ENCODE data around the gene HLA-DMB. TPM values are rescaled to one million over a fixed set of nuclear protein-coding genes. Genes with fewer than 3 reads are reported as not detected.

Gene HLA-DMB
- total RNA-seq, 1 donor from 2014 or later, result 12.3 TPM

GRCh38 chr6:32931211-32931610 is 9.6 kb downstream of the HLA-DMB start:
- DNase-seq (ENCODE audit: low spot score), result no peak

GRCh38 chr6:32922083-32922482 is 18.7 kb downstream of the HLA-DMB start:
- no peak for DNase-seq (ENCODE audit: low spot score)

- DNase-seq (ENCODE audit: low spot score), result no peak
Measured at GRCh38 chr6:32920715-32921114, 20.1 kb downstream of the HLA-DMB start.

- no peak for DNase-seq (ENCODE audit: low spot score)
Measured at GRCh38 chr6:32912951-32913350, 27.9 kb downstream of the HLA-DMB start.

GRCh38 chr6:32908897-32909296 is 31.9 kb downstream of the HLA-DMB start:
- no peak for DNase-seq (ENCODE audit: low spot score)

- DNase-seq (ENCODE audit: low spot score), result no peak
Measured at GRCh38 chr6:32906539-32906938, 34.3 kb downstream of the HLA-DMB start.

GRCh38 chr6:32905078-32905477 is 35.8 kb downstream of the HLA-DMB start:
- no peak for DNase-seq (ENCODE audit: low spot score)

GRCh38 chr6:32903952-32904351 is 36.9 kb downstream of the HLA-DMB start:
- no peak for DNase-seq (ENCODE audit: low spot score)

GRCh38 chr6:32895006-32895345 is 45.9 kb downstream of the HLA-DMB start:
- no peak for DNase-seq (ENCODE audit: low spot score)

GRCh38 chr6:32894085-32895005 is 46.5 kb downstream of the HLA-DMB start:
- peak; percentile 99 for DNase-seq (ENCODE audit: low spot score)

- no peak for DNase-seq (ENCODE audit: low spot score)
Measured at GRCh38 chr6:32890831-32891230, 50.0 kb downstream of the HLA-DMB start.

- no peak for DNase-seq (ENCODE audit: low spot score)
Measured at GRCh38 chr6:32889533-32889932, 51.3 kb downstream of the HLA-DMB start.

GRCh38 chr6:32888576-32888975 is 52.3 kb downstream of the HLA-DMB start:
- no peak for DNase-seq (ENCODE audit: low spot score)

- DNase-seq (ENCODE audit: low spot score), result no peak
Measured at GRCh38 chr6:32887616-32888015, 53.2 kb downstream of the HLA-DMB start.

- DNase-seq (ENCODE audit: low spot score), result no peak
Measured at GRCh38 chr6:32886681-32887383, 54.0 kb downstream of the HLA-DMB start.

- no peak for DNase-seq (ENCODE audit: low spot score)
Measured at GRCh38 chr6:32885698-32886286, 55.0 kb downstream of the HLA-DMB start.

Other genes starting within 250 kb of the HLA-DMB start
- gene HLA-DQA2, start 199.6 kb downstream of the HLA-DMB start, total RNA-seq, result 1.5 TPM
- gene HLA-DQB2, start 177.5 kb downstream of the HLA-DMB start, total RNA-seq, result 3.0 TPM
- gene HLA-DOB, start 124.0 kb downstream of the HLA-DMB start, total RNA-seq, result not detected
- 45.8 TPM for gene TAP2, start 102.3 kb downstream of the HLA-DMB start, total RNA-seq
- gene PSMB8, start 97.0 kb downstream of the HLA-DMB start, total RNA-seq, result 46.4 TPM
- 41.6 TPM for gene TAP1, start 87.3 kb downstream of the HLA-DMB start, total RNA-seq
- gene PSMB9, start 86.8 kb downstream of the HLA-DMB start, total RNA-seq, result 28.9 TPM
- gene HLA-DMA, start 12.1 kb upstream of the HLA-DMB start, total RNA-seq, result 42.9 TPM
- 132 TPM for gene BRD2, start 27.6 kb upstream of the HLA-DMB start, total RNA-seq
- 5.0 TPM for gene HLA-DOA, start 68.6 kb upstream of the HLA-DMB start, total RNA-seq
- 82.5 TPM for gene HLA-DPA1, start 132.6 kb upstream of the HLA-DMB start, total RNA-seq
- 52.5 TPM for gene HLA-DPB1, start 135.0 kb upstream of the HLA-DMB start, total RNA-seq